Daoy (cell line): Measurements from ENCODE around the gene COG8. TPM values are rescaled to one million over a fixed set of nuclear protein-coding genes. Genes with fewer than 3 reads are reported as not detected.
A peak's percentile ranks its signal among the peaks of the same experiment; 100 is the strongest.
"Not testable (repeated sequence)": the region's sequence is repeated elsewhere in the genome, so short reads cannot be mapped to it uniquely, and the experiment has no call there.

Source experiments
- DNase-seq: peaks from one replicate; pipeline ENCODE4 v3.0.0-alpha.2; 2015; ENCODE audit warnings: low read depth
- total RNA-seq: library from RNA; depleted of rRNA; stranded (reverse); fragments of >200 nt; shearing (Covaris generic); gene quantifications from 2 replicates; pipeline ENCODE4 v1.2.3, GENCODE V29; 2014

The COG8 gene
- total RNA-seq, 1 experiment from 2014 or later = 31.8 TPM

- DNase-seq = no peak
These were observed 20.0 kb downstream of the COG8 start for GRCh38 chr16:69319381-69319780.

- no peak for DNase-seq
These were observed 20.5 kb downstream of the COG8 start for GRCh38 chr16:69318911-69319289.

GRCh38 chr16:69318177-69318910 lies 21.0 kb downstream of the COG8 start:
- DNase-seq = no peak

- no peak for DNase-seq
These were observed 22.7 kb downstream of the COG8 start for GRCh38 chr16:69316595-69317034.

GRCh38 chr16:69315486-69316311 lies 23.7 kb downstream of the COG8 start:
- no peak for DNase-seq

- no peak for DNase-seq
These were observed 24.8 kb downstream of the COG8 start for GRCh38 chr16:69314534-69314933.

- no peak for DNase-seq
These were observed 25.9 kb downstream of the COG8 start for GRCh38 chr16:69313469-69313868.

GRCh38 chr16:69311533-69312387 lies 27.6 kb downstream of the COG8 start:
- DNase-seq = peak; percentile 33

GRCh38 chr16:69310653-69311532 lies 28.5 kb downstream of the COG8 start, which contains the start of gene VPS4A:
Gene VPS4A (plus strand): TSS chr16:69311350. CDS start chr16:69311512, 162 bp downstream.
- DNase-seq = peak; percentile 97

- DNase-seq = no peak
These were observed 30.0 kb downstream of the COG8 start for GRCh38 chr16:69309316-69309715.

- DNase-seq = no peak
These were observed 31.5 kb downstream of the COG8 start for GRCh38 chr16:69307856-69308255.

GRCh38 chr16:69307091-69307490 lies 32.3 kb downstream of the COG8 start:
- no peak for DNase-seq

- no peak for DNase-seq
These were observed 33.3 kb downstream of the COG8 start for GRCh38 chr16:69306031-69306430.

- no peak for DNase-seq
These were observed 37.1 kb downstream of the COG8 start for GRCh38 chr16:69302301-69302700.

- DNase-seq = no peak
These were observed 37.5 kb downstream of the COG8 start for GRCh38 chr16:69301861-69302260.

GRCh38 chr16:69301187-69301586 lies 38.2 kb downstream of the COG8 start:
- DNase-seq = no peak

GRCh38 chr16:69298261-69298660 lies 41.1 kb downstream of the COG8 start:
- DNase-seq = no peak

GRCh38 chr16:69296771-69297170 lies 42.6 kb downstream of the COG8 start:
- DNase-seq = not testable (repeated sequence)

- no peak for DNase-seq
These were observed 45.3 kb downstream of the COG8 start for GRCh38 chr16:69294051-69294450.

- no peak for DNase-seq
These were observed 46.0 kb downstream of the COG8 start for GRCh38 chr16:69293401-69293800.

GRCh38 chr16:69291657-69292056 lies 47.7 kb downstream of the COG8 start:
- not testable (repeated sequence) for DNase-seq
